Gastroesophageal sphincter (tissue), 3 donors: ENCODE data around the gene RPL13.

ENCODE experiments used
- EP300 ChIP-seq: sonication (generic); formaldehyde crosslinking; IDR thresholded peaks from one replicate; pipeline ENCODE4 v1.6.1; 2017; ENCODE audit warnings: antibody characterized with exemption, mild to moderate bottlenecking
- POLR2A ChIP-seq, 2 donors: fragments of 450-650 bp; IDR thresholded peaks; one replicate each; pipeline ENCODE4 v1.6.1; 2017; ENCODE audit warnings: antibody characterized with exemption in 2 of 2, mild to moderate bottlenecking in 2 of 2, moderate library complexity in 1 of 2
- TF ChIP-seq, protein P1 (sequence below), 4 experiments: fragments of 200-600 bp in 2 of 4; fragments of 450-650 bp in 2 of 4; sonication (generic) in 1 of 4; IDR thresholded peaks; one replicate each; pipeline ENCODE4 v1.5.1; 2017 to 2019; ENCODE audit warnings: antibody characterized with exemption in 4 of 4, mild to moderate bottlenecking in 2 of 4, moderate library complexity in 2 of 4

DNA sequence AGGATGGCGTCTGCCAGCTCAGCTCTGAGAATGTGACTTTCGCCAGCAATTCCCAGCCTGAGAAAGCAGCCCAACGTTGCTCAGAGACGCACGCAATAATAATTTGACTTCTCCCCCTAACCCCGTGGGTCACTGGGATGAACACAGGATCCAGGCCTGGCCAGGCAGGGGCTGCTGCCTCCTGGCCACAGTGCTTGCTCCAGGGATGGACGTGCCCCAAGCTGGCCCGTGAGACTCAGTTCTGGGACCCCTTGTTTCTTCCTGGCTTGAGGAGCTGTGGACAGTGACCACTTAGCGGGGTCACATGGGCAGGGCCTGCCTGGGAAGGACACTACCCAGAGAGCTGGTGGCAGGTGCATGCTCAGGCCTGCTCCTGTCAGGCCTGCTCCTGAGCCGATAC lies 39.4 kb downstream of the RPL13 start:
- TF ChIP-seq, protein P1, sequence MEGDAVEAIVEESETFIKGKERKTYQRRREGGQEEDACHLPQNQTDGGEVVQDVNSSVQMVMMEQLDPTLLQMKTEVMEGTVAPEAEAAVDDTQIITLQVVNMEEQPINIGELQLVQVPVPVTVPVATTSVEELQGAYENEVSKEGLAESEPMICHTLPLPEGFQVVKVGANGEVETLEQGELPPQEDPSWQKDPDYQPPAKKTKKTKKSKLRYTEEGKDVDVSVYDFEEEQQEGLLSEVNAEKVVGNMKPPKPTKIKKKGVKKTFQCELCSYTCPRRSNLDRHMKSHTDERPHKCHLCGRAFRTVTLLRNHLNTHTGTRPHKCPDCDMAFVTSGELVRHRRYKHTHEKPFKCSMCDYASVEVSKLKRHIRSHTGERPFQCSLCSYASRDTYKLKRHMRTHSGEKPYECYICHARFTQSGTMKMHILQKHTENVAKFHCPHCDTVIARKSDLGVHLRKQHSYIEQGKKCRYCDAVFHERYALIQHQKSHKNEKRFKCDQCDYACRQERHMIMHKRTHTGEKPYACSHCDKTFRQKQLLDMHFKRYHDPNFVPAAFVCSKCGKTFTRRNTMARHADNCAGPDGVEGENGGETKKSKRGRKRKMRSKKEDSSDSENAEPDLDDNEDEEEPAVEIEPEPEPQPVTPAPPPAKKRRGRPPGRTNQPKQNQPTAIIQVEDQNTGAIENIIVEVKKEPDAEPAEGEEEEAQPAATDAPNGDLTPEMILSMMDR (IDR thresholded peaks at IDR 0.05), result no peak
- TF ChIP-seq POLR2A (IDR thresholded peaks at IDR 0.05) (no peak), EP300 (no peak)
